Fibroblast of skin of abdomen (primary cell): Measurements from ENCODE around the gene POFUT2.

Source experiments
- DNase-seq: peaks from one replicate; pipeline ENCODE4 v3.0.0-alpha.2; 2013

The POFUT2 gene

GRCh38 chr21:45262041-45262581, 25.6 kb downstream of the POFUT2 start:
- DNase-seq = no peak

GRCh38 chr21:45261093-45261492, 26.6 kb downstream of the POFUT2 start:
- DNase-seq = no peak

- DNase-seq = no peak
These were observed 27.4 kb downstream of the POFUT2 start for GRCh38 chr21:45260191-45260825.

GRCh38 chr21:45259206-45259840, 28.4 kb downstream of the POFUT2 start:
- DNase-seq = no peak

GRCh38 chr21:45258466-45258865, 29.2 kb downstream of the POFUT2 start:
- DNase-seq = no peak

GRCh38 chr21:45257673-45258341, 29.9 kb downstream of the POFUT2 start:
- DNase-seq = no peak

GRCh38 chr21:45256912-45257672, 30.6 kb downstream of the POFUT2 start:
- DNase-seq = no peak

- no peak for DNase-seq
These were observed 31.4 kb downstream of the POFUT2 start for GRCh38 chr21:45256021-45256911.

- no peak for DNase-seq
These were observed 32.2 kb downstream of the POFUT2 start for GRCh38 chr21:45255381-45256020.

- DNase-seq = no peak
These were observed 33.2 kb downstream of the POFUT2 start for GRCh38 chr21:45254460-45254930.

GRCh38 chr21:45253633-45254459, 33.8 kb downstream of the POFUT2 start:
- DNase-seq = no peak

GRCh38 chr21:45253180-45253579, 34.5 kb downstream of the POFUT2 start:
- DNase-seq = peak; percentile 8

GRCh38 chr21:45252448-45252925, 35.2 kb downstream of the POFUT2 start:
- DNase-seq = no peak

GRCh38 chr21:45251635-45252447, 35.9 kb downstream of the POFUT2 start:
- no peak for DNase-seq

- DNase-seq = no peak
These were observed 36.6 kb downstream of the POFUT2 start for GRCh38 chr21:45250914-45251634.

GRCh38 chr21:45250272-45250671, 37.4 kb downstream of the POFUT2 start:
- DNase-seq = no peak

GRCh38 chr21:45249626-45250025, 38.1 kb downstream of the POFUT2 start:
- no peak for DNase-seq

GRCh38 chr21:45248893-45249381, 38.8 kb downstream of the POFUT2 start:
- DNase-seq = no peak
